Mesothelial cell of epicardium (in vitro differentiated cells): ENCODE results near the gene CASP12. TPM values are rescaled to one million over a fixed set of nuclear protein-coding genes. Genes with fewer than 3 reads are reported as not detected.

ENCODE experiments used
- DNase-seq, 2 experiments: peaks; one replicate each; pipeline ENCODE4 v3.0.0; 2021; ENCODE audit warnings: low spot score in 2 of 2; ENCODE audit not compliant: unreplicated experiment in 2 of 2
- H3K27ac Mint-ChIP-seq: 2 replicates; pipeline ENCODE4 v1.8.0; 2021; ENCODE audit warnings: mixed read lengths
- H3K27me3 Mint-ChIP-seq: 2 replicates; pipeline ENCODE4 v1.8.0; 2021; ENCODE audit warnings: low read depth, mixed read lengths
- H3K36me3 Mint-ChIP-seq: 2 replicates; pipeline ENCODE4 v1.8.0; 2021; ENCODE audit warnings: mixed read lengths
- H3K4me1 Mint-ChIP-seq: 2 replicates; pipeline ENCODE4 v1.8.0; 2021; ENCODE audit warnings: mixed read lengths
- H3K4me3 Mint-ChIP-seq: 2 replicates; pipeline ENCODE4 v1.8.0; 2021; ENCODE audit warnings: mild to moderate bottlenecking, moderate library complexity, mixed read lengths
- H3K9me3 Mint-ChIP-seq: 2 replicates; pipeline ENCODE4 v1.8.0; 2021; ENCODE audit warnings: mixed read lengths
- CTCF ChIP-seq: fragments of 200-600 bp; sonication (generic); IDR thresholded peaks from one replicate; pipeline ENCODE4 v1.5.0; 2021; ENCODE audit warnings: antibody characterized with exemption; ENCODE audit not compliant: unreplicated experiment
- total RNA-seq: library from RNA; stranded (reverse); gene quantifications from 3 replicates; pipeline ENCODE4 v1.2.1, GENCODE V29; 2021

Gene CASP12
- total RNA-seq, 1 donor from 2014 or later, result not detected

GRCh38 chr11:104883342-104883741, 14.9 kb downstream of the CASP12 start:
- no peak for TF ChIP-seq CTCF
- Mint-ChIP-seq H3K4me3 (no peak overlapping the region), H3K4me1 (no peaks in the 10 kb centered on the region), H3K27me3 (no peaks in the 10 kb centered on the region), H3K27ac (no peak overlapping the region), H3K36me3 (no peaks in the 10 kb centered on the region), H3K9me3 (peaks cover 10% of the 10 kb centered on the region)
- DNase-seq, result no peak

GRCh38 chr11:104881117-104881794, 17.0 kb downstream of the CASP12 start:
- Mint-ChIP-seq H3K27me3 (no peaks in the 10 kb centered on the region), H3K27ac (no peak overlapping the region), H3K9me3 (no peaks in the 10 kb centered on the region), H3K36me3 (no peaks in the 10 kb centered on the region), H3K4me3 (no peak overlapping the region), H3K4me1 (peaks cover 14% of the 10 kb centered on the region)
- TF ChIP-seq CTCF, result no peak
- no peak for DNase-seq

- DNase-seq, result no peak
- peaks cover 19% of the 10 kb centered on the region for H3K4me1 Mint-ChIP-seq
- no peak for TF ChIP-seq CTCF
- H3K27ac Mint-ChIP-seq, result no peak overlapping the region
- no peaks in the 10 kb centered on the region for H3K27me3 Mint-ChIP-seq
- H3K9me3 Mint-ChIP-seq, result no peaks in the 10 kb centered on the region
- H3K4me3 Mint-ChIP-seq, result no peak overlapping the region
- no peaks in the 10 kb centered on the region for H3K36me3 Mint-ChIP-seq
These were observed 18.6 kb downstream of the CASP12 start for GRCh38 chr11:104879514-104880190.

GRCh38 chr11:104876861-104877431, 21.3 kb downstream of the CASP12 start:
- H3K4me3 Mint-ChIP-seq, result no peak overlapping the region
- TF ChIP-seq CTCF, result no peak
- no peaks in the 10 kb centered on the region for H3K27me3 Mint-ChIP-seq
- no peaks in the 10 kb centered on the region for H3K36me3 Mint-ChIP-seq
- peaks cover 19% of the 10 kb centered on the region for H3K4me1 Mint-ChIP-seq
- H3K27ac Mint-ChIP-seq, result no peak overlapping the region
- H3K9me3 Mint-ChIP-seq, result no peaks in the 10 kb centered on the region
- DNase-seq, result no peak

- H3K4me3 Mint-ChIP-seq, result no peak overlapping the region
- peak overlapping the region; percentile 57 for H3K27ac Mint-ChIP-seq
- DNase-seq, result no peak
- H3K27me3 Mint-ChIP-seq, result no peaks in the 10 kb centered on the region
- peaks cover 19% of the 10 kb centered on the region for H3K4me1 Mint-ChIP-seq
- no peaks in the 10 kb centered on the region for H3K9me3 Mint-ChIP-seq
- no peaks in the 10 kb centered on the region for H3K36me3 Mint-ChIP-seq
- TF ChIP-seq CTCF, result no peak
These were observed 21.9 kb downstream of the CASP12 start for GRCh38 chr11:104876324-104876723.
